ENCODE data around the gene PEX6.

Gene PEX6

GRCh38 chr6:42936398-42936797 is 42.6 kb downstream of the PEX6 start:
- no peak overlapping the region for H3K9ac ChIP-seq (ENCODE audit: low read depth, low read length, poor library complexity, severe bottlenecking)
- no peak for TF ChIP-seq CTCF (conservative IDR thresholded peaks at IDR 0.05; ENCODE audit: low read length)
- no peak for TF ChIP-seq EZH2phosphoT487 (IDR thresholded peaks at IDR 0.05; ENCODE audit: borderline replicate concordance)
- no peaks in the 10 kb centered on the region for H3K9me3 ChIP-seq (ENCODE audit: insufficient read depth, low read depth, low read length)
- peaks cover 56% of the 10 kb centered on the region for H4K20me1 ChIP-seq (ENCODE audit: insufficient read depth, low read length, poor library complexity, severe bottlenecking)
- peaks cover 68% of the 10 kb centered on the region; the same call in 1 of the 2 replicates for H3K36me3 ChIP-seq (ENCODE audit: insufficient read depth, low read length)
- H3K4me3 ChIP-seq (ENCODE audit: low read length, poor library complexity, severe bottlenecking) = no peak overlapping the region
- no peaks in the 10 kb centered on the region for H3K9me2 ChIP-seq (replicated peaks; ENCODE audit: low read depth, low read length)
- no peak overlapping the region for H3K4me2 ChIP-seq (ENCODE audit: low read depth, low read length, poor library complexity, severe bottlenecking)
- H3K4me1 ChIP-seq (ENCODE audit: insufficient read depth, low read length, poor library complexity, severe bottlenecking) = peaks cover 28% of the 10 kb centered on the region
- H3K27me3 ChIP-seq (ENCODE audit: insufficient read depth, low read length, poor library complexity, severe bottlenecking) = no peaks in the 10 kb centered on the region
- peaks cover 74% of the 10 kb centered on the region for H3K79me2 ChIP-seq (ENCODE audit: insufficient read depth, low read length)
- H3F3A ChIP-seq (ENCODE audit: low read depth) = no peaks in the 10 kb centered on the region
- H2AFZ ChIP-seq (ENCODE audit: low read length) = no peak overlapping the region

GRCh38 chr6:42935322-42935721 is 43.7 kb downstream of the PEX6 start:
- Histone ChIP-seq H3K4me3 (ENCODE audit: low read length, poor library complexity, severe bottlenecking) (no peak overlapping the region), H3K27me3 (ENCODE audit: insufficient read depth, low read length, poor library complexity, severe bottlenecking) (no peaks in the 10 kb centered on the region), H3K9me3 (ENCODE audit: insufficient read depth, low read depth, low read length) (no peaks in the 10 kb centered on the region), H3K79me2 (ENCODE audit: insufficient read depth, low read length) (peaks cover 82% of the 10 kb centered on the region), H3K4me2 (ENCODE audit: low read depth, low read length, poor library complexity, severe bottlenecking) (peak overlapping the region; percentile 89), H2AFZ (ENCODE audit: low read length) (no peak overlapping the region), H3F3A (ENCODE audit: low read depth) (peaks cover 5% of the 10 kb centered on the region), H3K4me1 (ENCODE audit: insufficient read depth, low read length, poor library complexity, severe bottlenecking) (peaks cover 36% of the 10 kb centered on the region), H4K20me1 (ENCODE audit: insufficient read depth, low read length, poor library complexity, severe bottlenecking) (peaks cover 64% of the 10 kb centered on the region), H3K9me2 (replicated peaks; ENCODE audit: low read depth, low read length) (no peaks in the 10 kb centered on the region), H3K36me3 (ENCODE audit: insufficient read depth, low read length) (peaks cover 62% of the 10 kb centered on the region; the same call in 1 of the 2 replicates), H3K9ac (ENCODE audit: low read depth, low read length, poor library complexity, severe bottlenecking) (no peak overlapping the region)
- TF ChIP-seq EZH2phosphoT487 (IDR thresholded peaks at IDR 0.05; ENCODE audit: borderline replicate concordance) (no peak), CTCF (conservative IDR thresholded peaks at IDR 0.05; ENCODE audit: low read length) (no peak)

GRCh38 chr6:42933205-42933604 is 45.8 kb downstream of the PEX6 start:
- H3K9ac ChIP-seq (ENCODE audit: low read depth, low read length, poor library complexity, severe bottlenecking) = peak overlapping the region; percentile 97
- H3K27me3 ChIP-seq (ENCODE audit: insufficient read depth, low read length, poor library complexity, severe bottlenecking) = no peaks in the 10 kb centered on the region
- peaks cover 66% of the 10 kb centered on the region for H4K20me1 ChIP-seq (ENCODE audit: insufficient read depth, low read length, poor library complexity, severe bottlenecking)
- H3K9me3 ChIP-seq (ENCODE audit: insufficient read depth, low read depth, low read length) = no peaks in the 10 kb centered on the region
- peaks cover 42% of the 10 kb centered on the region; the same call in 1 of the 2 replicates for H3K36me3 ChIP-seq (ENCODE audit: insufficient read depth, low read length)
- peaks cover 42% of the 10 kb centered on the region for H3K4me1 ChIP-seq (ENCODE audit: insufficient read depth, low read length, poor library complexity, severe bottlenecking)
- no peaks in the 10 kb centered on the region for H3K9me2 ChIP-seq (replicated peaks; ENCODE audit: low read depth, low read length)
- no peak overlapping the region for H2AFZ ChIP-seq (ENCODE audit: low read length)
- H3K4me2 ChIP-seq (ENCODE audit: low read depth, low read length, poor library complexity, severe bottlenecking) = peak overlapping the region; percentile 89
- H3K4me3 ChIP-seq (ENCODE audit: low read length, poor library complexity, severe bottlenecking) = peak overlapping the region; percentile 90
- TF ChIP-seq CTCF (conservative IDR thresholded peaks at IDR 0.05; ENCODE audit: low read length) (no peak), EZH2phosphoT487 (IDR thresholded peaks at IDR 0.05; ENCODE audit: borderline replicate concordance) (no peak)
- peaks cover 18% of the 10 kb centered on the region for H3F3A ChIP-seq (ENCODE audit: low read depth)
- peaks cover 79% of the 10 kb centered on the region for H3K79me2 ChIP-seq (ENCODE audit: insufficient read depth, low read length)

Measured in Loucy (cell line).